ENCODE data around the gene UNC5CL. TPM values are rescaled to one million over a fixed set of nuclear protein-coding genes. Genes with fewer than 3 reads are reported as not detected.

The UNC5CL gene
- total and polyA plus RNA-seq, 9 of the 15 experiments (the other 6 are each of a cell fraction or from before 2014, with no cell fraction given) = 0.07 to 1.8 (median 0.62) TPM; not detected in 1

DNA sequence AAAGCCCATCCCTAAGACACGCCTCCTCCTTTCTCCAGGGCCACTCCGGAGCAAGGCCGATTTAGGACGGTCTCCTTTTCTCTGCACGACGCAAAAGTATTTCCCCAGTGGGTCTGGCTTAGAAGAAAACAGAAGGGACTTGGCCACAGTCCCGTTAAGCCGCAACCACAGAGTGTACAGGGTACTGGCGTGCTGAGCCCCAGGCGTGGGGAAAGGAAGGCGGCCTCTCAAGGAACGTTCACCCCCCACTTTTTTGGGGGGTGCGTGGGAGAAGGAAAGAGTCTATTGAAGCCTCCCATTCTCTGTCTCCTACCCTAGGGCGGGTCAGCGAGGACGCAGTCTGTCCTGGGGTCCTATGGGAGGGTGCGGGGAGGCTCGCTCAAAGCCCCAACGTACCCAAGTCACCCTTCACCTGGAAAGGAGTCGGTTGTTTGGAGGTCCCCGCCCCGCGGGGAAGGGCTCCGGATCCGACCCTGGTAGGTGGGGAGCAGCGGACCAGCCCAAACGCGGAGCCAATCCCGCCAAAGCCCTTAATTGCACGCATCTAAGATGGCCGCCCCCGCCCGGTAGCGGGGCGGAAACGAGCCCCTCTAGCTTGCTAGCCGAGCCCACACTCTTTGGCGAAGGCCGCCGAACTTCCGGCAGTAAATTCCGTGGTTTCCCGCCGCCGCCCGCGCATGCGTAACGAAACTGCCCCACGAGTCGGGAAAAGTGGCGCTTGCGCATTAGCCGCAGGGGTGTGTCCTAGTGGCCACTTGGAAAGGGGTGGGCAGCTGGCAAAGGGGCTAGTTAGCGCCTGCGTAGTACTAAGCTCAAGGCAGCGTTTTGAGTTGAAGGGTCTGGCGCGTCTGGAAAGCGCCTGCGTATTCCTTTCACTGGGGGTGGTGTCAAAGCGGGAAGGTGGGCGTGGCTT, 33.2 kb upstream of the UNC5CL start, which contains the start of gene OARD1 (continued):
- peak; percentile 36 to 68 for TF ChIP-seq AFF1 (IDR thresholded peaks at IDR 0.05; ENCODE audit: low read depth in 1 of 2, partially characterized antibody in 2 of 2)
- TF ChIP-seq HIVEP1 (CRISPR knock-in tag; IDR thresholded peaks at IDR 0.05) = no peak
- TF ChIP-seq, protein P1, sequence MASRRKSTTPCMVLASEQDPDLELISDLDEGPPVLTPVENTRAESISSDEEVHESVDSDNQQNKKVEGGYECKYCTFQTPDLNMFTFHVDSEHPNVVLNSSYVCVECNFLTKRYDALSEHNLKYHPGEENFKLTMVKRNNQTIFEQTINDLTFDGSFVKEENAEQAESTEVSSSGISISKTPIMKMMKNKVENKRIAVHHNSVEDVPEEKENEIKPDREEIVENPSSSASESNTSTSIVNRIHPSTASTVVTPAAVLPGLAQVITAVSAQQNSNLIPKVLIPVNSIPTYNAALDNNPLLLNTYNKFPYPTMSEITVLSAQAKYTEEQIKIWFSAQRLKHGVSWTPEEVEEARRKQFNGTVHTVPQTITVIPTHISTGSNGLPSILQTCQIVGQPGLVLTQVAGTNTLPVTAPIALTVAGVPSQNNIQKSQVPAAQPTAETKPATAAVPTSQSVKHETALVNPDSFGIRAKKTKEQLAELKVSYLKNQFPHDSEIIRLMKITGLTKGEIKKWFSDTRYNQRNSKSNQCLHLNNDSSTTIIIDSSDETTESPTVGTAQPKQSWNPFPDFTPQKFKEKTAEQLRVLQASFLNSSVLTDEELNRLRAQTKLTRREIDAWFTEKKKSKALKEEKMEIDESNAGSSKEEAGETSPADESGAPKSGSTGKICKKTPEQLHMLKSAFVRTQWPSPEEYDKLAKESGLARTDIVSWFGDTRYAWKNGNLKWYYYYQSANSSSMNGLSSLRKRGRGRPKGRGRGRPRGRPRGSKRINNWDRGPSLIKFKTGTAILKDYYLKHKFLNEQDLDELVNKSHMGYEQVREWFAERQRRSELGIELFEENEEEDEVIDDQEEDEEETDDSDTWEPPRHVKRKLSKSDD (conservative IDR thresholded peaks at IDR 0.05; ENCODE audit: low read length) = no peak
- TF ChIP-seq, protein P2, sequence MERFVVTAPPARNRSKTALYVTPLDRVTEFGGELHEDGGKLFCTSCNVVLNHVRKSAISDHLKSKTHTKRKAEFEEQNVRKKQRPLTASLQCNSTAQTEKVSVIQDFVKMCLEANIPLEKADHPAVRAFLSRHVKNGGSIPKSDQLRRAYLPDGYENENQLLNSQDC (CRISPR knock-in tag; IDR thresholded peaks at IDR 0.05) = peak; percentile 81
- TF ChIP-seq PHB (CRISPR knock-in tag; IDR thresholded peaks at IDR 0.05) = no peak
- peak; percentile 76 for TF ChIP-seq HNRNPLL (IDR thresholded peaks at IDR 0.05; ENCODE audit: low read depth, low read length, poor library complexity, severe bottlenecking)
- TF ChIP-seq ZNF121 (CRISPR knock-in tag; conservative IDR thresholded peaks at IDR 0.05) = no peak
- TF ChIP-seq MBD2 (IDR thresholded peaks at IDR 0.05; ENCODE audit: borderline replicate concordance, low read depth) = peak; percentile 84
- TF ChIP-seq, protein P3, sequence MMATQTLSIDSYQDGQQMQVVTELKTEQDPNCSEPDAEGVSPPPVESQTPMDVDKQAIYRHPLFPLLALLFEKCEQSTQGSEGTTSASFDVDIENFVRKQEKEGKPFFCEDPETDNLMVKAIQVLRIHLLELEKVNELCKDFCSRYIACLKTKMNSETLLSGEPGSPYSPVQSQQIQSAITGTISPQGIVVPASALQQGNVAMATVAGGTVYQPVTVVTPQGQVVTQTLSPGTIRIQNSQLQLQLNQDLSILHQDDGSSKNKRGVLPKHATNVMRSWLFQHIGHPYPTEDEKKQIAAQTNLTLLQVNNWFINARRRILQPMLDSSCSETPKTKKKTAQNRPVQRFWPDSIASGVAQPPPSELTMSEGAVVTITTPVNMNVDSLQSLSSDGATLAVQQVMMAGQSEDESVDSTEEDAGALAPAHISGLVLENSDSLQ (IDR thresholded peaks at IDR 0.05) = no peak; the same call in 1 of the 2 replicates
- no peak for TF ChIP-seq ZSCAN32 (CRISPR knock-in tag; IDR thresholded peaks at IDR 0.05)
- TF ChIP-seq, protein P4, sequence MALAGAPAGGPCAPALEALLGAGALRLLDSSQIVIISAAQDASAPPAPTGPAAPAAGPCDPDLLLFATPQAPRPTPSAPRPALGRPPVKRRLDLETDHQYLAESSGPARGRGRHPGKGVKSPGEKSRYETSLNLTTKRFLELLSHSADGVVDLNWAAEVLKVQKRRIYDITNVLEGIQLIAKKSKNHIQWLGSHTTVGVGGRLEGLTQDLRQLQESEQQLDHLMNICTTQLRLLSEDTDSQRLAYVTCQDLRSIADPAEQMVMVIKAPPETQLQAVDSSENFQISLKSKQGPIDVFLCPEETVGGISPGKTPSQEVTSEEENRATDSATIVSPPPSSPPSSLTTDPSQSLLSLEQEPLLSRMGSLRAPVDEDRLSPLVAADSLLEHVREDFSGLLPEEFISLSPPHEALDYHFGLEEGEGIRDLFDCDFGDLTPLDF (CRISPR knock-in tag; IDR thresholded peaks at IDR 0.05) = peak; percentile 46; the same call in 1 of the 2 replicates
- TF ChIP-seq DEAF1 (CRISPR knock-in tag; IDR thresholded peaks at IDR 0.05) = no peak
- TF ChIP-seq CREM (IDR thresholded peaks at IDR 0.05; ENCODE audit: low read depth) = peak; percentile 53; the same call in 1 of the 2 replicates
- 0 out of 2 replicates have a peak, but pooled peaks have one; percentile 27 for TF ChIP-seq SOX6 (IDR thresholded peaks at IDR 0.05)
- TF ChIP-seq CSDE1 (IDR thresholded peaks at IDR 0.05) = no peak; a peak in 1 of 4 replicates
- TF ChIP-seq THRAP3 (IDR thresholded peaks at IDR 0.05; ENCODE audit: borderline replicate concordance) = peak; percentile 72

Measured in K562 (cell line).